MM.1S (cell line): ENCODE data around the gene HBS1L.

Source experiments
- DNase-seq: peaks from one replicate; pipeline ENCODE4 v3.0.0-alpha.2; 2015
- H2AFZ ChIP-seq: fragments of 300-600 bp; sonication (generic); 2 replicates; pipeline ENCODE4 v1.6.0; 2016; ENCODE audit warnings: antibody characterized with exemption, low read length
- H3F3A ChIP-seq: fragments of 300-600 bp; sonication (generic); 2 replicates; pipeline ENCODE4 v1.6.1; 2016; ENCODE audit warnings: mild to moderate bottlenecking, antibody characterized with exemption, low read length, moderate library complexity, mixed read lengths; ENCODE audit not compliant: insufficient read depth
- H3K27ac ChIP-seq: fragments of 300-600 bp; sonication (generic); 2 replicates; pipeline ENCODE4 v1.5.1; 2016; ENCODE audit warnings: mild to moderate bottlenecking, low read length
- H3K27me3 ChIP-seq: fragments of 300-600 bp; sonication (generic); replicated peaks from 2 replicates; pipeline ENCODE4 v1.6.0; 2016; ENCODE audit warnings: low read length; ENCODE audit not compliant: insufficient read depth
- H3K36me3 ChIP-seq: fragments of 300-600 bp; sonication (generic); replicated peaks from 2 replicates; pipeline ENCODE4 v1.6.1; 2016; ENCODE audit warnings: mild to moderate bottlenecking, low read length, mixed read lengths; ENCODE audit not compliant: insufficient read depth
- H3K4me1 ChIP-seq: fragments of 300-600 bp; sonication (generic); 2 replicates; pipeline ENCODE4 v1.6.1; 2016; ENCODE audit warnings: low read length, mixed read lengths
- H3K4me2 ChIP-seq: fragments of 300-600 bp; sonication (generic); 2 replicates; pipeline ENCODE4 v1.6.0; 2016; ENCODE audit warnings: low read depth, low read length
- H3K4me3 ChIP-seq: fragments of 300-600 bp; sonication (generic); 2 replicates; pipeline ENCODE4 v1.5.1; 2016; ENCODE audit warnings: low read length, mixed read lengths
- H3K79me2 ChIP-seq: fragments of 300-600 bp; sonication (generic); 2 replicates; pipeline ENCODE4 v1.6.1; 2016; ENCODE audit warnings: mixed run types, low read length, mixed read lengths
- H3K9ac ChIP-seq: fragments of 300-600 bp; sonication (generic); 2 replicates; pipeline ENCODE4 v1.6.1; 2016; ENCODE audit warnings: low read length, mixed read lengths
- H3K9me2 ChIP-seq: fragments of 300-600 bp; sonication (generic); replicated peaks from 2 replicates; pipeline ENCODE4 v1.6.1; 2016; ENCODE audit warnings: mild to moderate bottlenecking, low read length, mixed read lengths; ENCODE audit not compliant: insufficient read depth
- H3K9me3 ChIP-seq: fragments of 300-600 bp; sonication (generic); replicated peaks from 2 replicates; pipeline ENCODE4 v1.6.1; 2016; ENCODE audit warnings: mild to moderate bottlenecking, low read length, mixed read lengths; ENCODE audit not compliant: insufficient read depth
- H4K20me1 ChIP-seq: fragments of 300-600 bp; sonication (generic); 2 replicates; pipeline ENCODE4 v1.6.1; 2016; ENCODE audit warnings: mild to moderate bottlenecking, low read length, moderate library complexity, mixed read lengths; ENCODE audit not compliant: insufficient read depth
- EZH2 ChIP-seq: fragments of 300-600 bp; sonication (generic); optimal IDR thresholded peaks from 2 replicates; pipeline ENCODE3; 2017; ENCODE audit warnings: low read depth, mild to moderate bottlenecking, antibody characterized with exemption, low read length, mixed read lengths
- EZH2phosphoT487 ChIP-seq: fragments of 300-600 bp; sonication (generic); IDR thresholded peaks from 2 replicates; pipeline ENCODE4 v1.6.1; 2018; ENCODE audit warnings: antibody characterized with exemption, low read length
- TF ChIP-seq, protein P1 (sequence below): fragments of 300-600 bp; sonication (generic); IDR thresholded peaks from 2 replicates; pipeline ENCODE4 v1.5.1; 2016; ENCODE audit warnings: antibody characterized with exemption, low read length, mixed read lengths

The HBS1L gene

DNA sequence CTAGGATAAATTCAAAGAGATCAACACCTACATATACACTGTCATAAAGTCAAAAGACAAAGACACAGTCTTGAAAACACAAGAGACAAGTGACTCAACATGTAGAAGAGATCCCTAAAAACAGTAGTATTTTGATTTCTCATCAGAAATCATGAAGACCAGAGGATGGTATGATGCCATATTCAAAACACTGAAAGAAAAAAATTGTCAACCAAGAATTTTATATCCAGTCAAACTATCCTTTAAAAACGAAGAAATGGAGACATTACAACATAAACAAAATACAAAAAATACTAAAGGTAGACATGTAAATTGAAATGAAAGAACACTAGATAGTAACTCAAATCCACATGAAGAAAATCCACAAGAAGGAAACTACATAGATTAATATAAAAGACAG, 27.3 kb upstream of the HBS1L start:
- Histone ChIP-seq H3K4me3 (no peak overlapping the region), H2AFZ (no peak overlapping the region), H3K9ac (no peak overlapping the region), H3K27ac (no peak overlapping the region), H4K20me1 (no peaks in the 10 kb centered on the region), H3K4me1 (0 out of 2 replicates have a peak, but pooled peaks cover 3% of the 10 kb centered on the region), H3K27me3 (no peaks in the 10 kb centered on the region), H3K9me2 (no peaks in the 10 kb centered on the region), H3K36me3 (no peaks in the 10 kb centered on the region), H3K79me2 (no peaks in the 10 kb centered on the region), H3K9me3 (no peaks in the 10 kb centered on the region), H3F3A (no peaks in the 10 kb centered on the region), H3K4me2 (no peak overlapping the region)
- TF ChIP-seq EZH2 (no peak), EZH2phosphoT487 (no peak)
- TF ChIP-seq, protein P1, sequence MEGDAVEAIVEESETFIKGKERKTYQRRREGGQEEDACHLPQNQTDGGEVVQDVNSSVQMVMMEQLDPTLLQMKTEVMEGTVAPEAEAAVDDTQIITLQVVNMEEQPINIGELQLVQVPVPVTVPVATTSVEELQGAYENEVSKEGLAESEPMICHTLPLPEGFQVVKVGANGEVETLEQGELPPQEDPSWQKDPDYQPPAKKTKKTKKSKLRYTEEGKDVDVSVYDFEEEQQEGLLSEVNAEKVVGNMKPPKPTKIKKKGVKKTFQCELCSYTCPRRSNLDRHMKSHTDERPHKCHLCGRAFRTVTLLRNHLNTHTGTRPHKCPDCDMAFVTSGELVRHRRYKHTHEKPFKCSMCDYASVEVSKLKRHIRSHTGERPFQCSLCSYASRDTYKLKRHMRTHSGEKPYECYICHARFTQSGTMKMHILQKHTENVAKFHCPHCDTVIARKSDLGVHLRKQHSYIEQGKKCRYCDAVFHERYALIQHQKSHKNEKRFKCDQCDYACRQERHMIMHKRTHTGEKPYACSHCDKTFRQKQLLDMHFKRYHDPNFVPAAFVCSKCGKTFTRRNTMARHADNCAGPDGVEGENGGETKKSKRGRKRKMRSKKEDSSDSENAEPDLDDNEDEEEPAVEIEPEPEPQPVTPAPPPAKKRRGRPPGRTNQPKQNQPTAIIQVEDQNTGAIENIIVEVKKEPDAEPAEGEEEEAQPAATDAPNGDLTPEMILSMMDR: no peak
- DNase-seq: no peak

- Histone ChIP-seq H3K36me3 (no peaks in the 10 kb centered on the region), H3K9me3 (no peaks in the 10 kb centered on the region), H3K4me2 (no peak overlapping the region), H3K27ac (no peak overlapping the region), H2AFZ (no peak overlapping the region), H3K9me2 (no peaks in the 10 kb centered on the region), H3K79me2 (no peaks in the 10 kb centered on the region), H3K4me1 (0 out of 2 replicates have a peak, but pooled peaks cover 5% of the 10 kb centered on the region), H3K4me3 (no peak overlapping the region), H3K9ac (no peak overlapping the region), H3F3A (no peaks in the 10 kb centered on the region), H4K20me1 (no peaks in the 10 kb centered on the region), H3K27me3 (no peaks in the 10 kb centered on the region)
- no peak for TF ChIP-seq EZH2phosphoT487
- TF ChIP-seq, protein P1: peak; percentile 18
- no peak for TF ChIP-seq EZH2
- DNase-seq: no peak
Measured at GRCh38 chr6:135075018-135075417, 20.4 kb upstream of the HBS1L start.

GRCh38 chr6:135073756-135074393, 19.3 kb upstream of the HBS1L start:
- no peak overlapping the region for H3K27ac ChIP-seq
- no peaks in the 10 kb centered on the region for H3K36me3 ChIP-seq
- no peak overlapping the region for H3K4me2 ChIP-seq
- DNase-seq: no peak
- no peaks in the 10 kb centered on the region for H3K27me3 ChIP-seq
- TF ChIP-seq EZH2 (no peak), EZH2phosphoT487 (no peak)
- TF ChIP-seq, protein P1: no peak
- H3K9me2 ChIP-seq: no peaks in the 10 kb centered on the region
- H2AFZ ChIP-seq: no peak overlapping the region
- 0 out of 2 replicates have a peak, but pooled peaks cover 5% of the 10 kb centered on the region for H3K4me1 ChIP-seq
- H3K79me2 ChIP-seq: no peaks in the 10 kb centered on the region
- no peaks in the 10 kb centered on the region for H3F3A ChIP-seq
- no peak overlapping the region for H3K9ac ChIP-seq
- H4K20me1 ChIP-seq: no peaks in the 10 kb centered on the region
- H3K9me3 ChIP-seq: no peaks in the 10 kb centered on the region
- H3K4me3 ChIP-seq: no peak overlapping the region
